Measurements from ENCODE around the gene C19orf38. TPM values are rescaled to one million over a fixed set of nuclear protein-coding genes. Genes with fewer than 3 reads are reported as not detected.

C19orf38 gene
- total RNA-seq, result 0.78 TPM

GRCh38 chr19:10848230-10848856, at the start of gene C19orf38:
Gene C19orf38 (plus strand): TSS chr19:10848415. CDS start chr19:10848509, 94 bp downstream.
- no peak for DNase-seq (ENCODE audit: low spot score)

- no peak for DNase-seq (ENCODE audit: low spot score)
Observed at GRCh38 chr19:10800488-10800887, 47.7 kb upstream of the C19orf38 start.

- no peak for DNase-seq (ENCODE audit: low spot score)
Observed at GRCh38 chr19:10802479-10802878, 45.7 kb upstream of the C19orf38 start.

GRCh38 chr19:10803252-10803651, 45.0 kb upstream of the C19orf38 start:
- no peak for DNase-seq (ENCODE audit: low spot score)

GRCh38 chr19:10805065-10805757, 43.0 kb upstream of the C19orf38 start:
- no peak for DNase-seq (ENCODE audit: low spot score)

GRCh38 chr19:10805758-10806247, 42.4 kb upstream of the C19orf38 start:
- no peak for DNase-seq (ENCODE audit: low spot score)

- DNase-seq (ENCODE audit: low spot score), result peak; percentile 79
Observed at GRCh38 chr19:10808937-10809649, 39.1 kb upstream of the C19orf38 start.

GRCh38 chr19:10809651-10810285, 38.4 kb upstream of the C19orf38 start:
- no peak for DNase-seq (ENCODE audit: low spot score)

GRCh38 chr19:10811391-10812111, 36.7 kb upstream of the C19orf38 start:
- no peak for DNase-seq (ENCODE audit: low spot score)

GRCh38 chr19:10812196-10812595, 36.0 kb upstream of the C19orf38 start:
- no peak for DNase-seq (ENCODE audit: low spot score)

GRCh38 chr19:10812902-10813404, 35.3 kb upstream of the C19orf38 start:
- peak; percentile 29 for DNase-seq (ENCODE audit: low spot score)

- no peak for DNase-seq (ENCODE audit: low spot score)
Observed at GRCh38 chr19:10815007-10815536, 33.1 kb upstream of the C19orf38 start.

GRCh38 chr19:10815969-10816644, 32.1 kb upstream of the C19orf38 start:
- DNase-seq (ENCODE audit: low spot score), result no peak

- DNase-seq (ENCODE audit: low spot score), result no peak
Observed at GRCh38 chr19:10816691-10817090, 31.5 kb upstream of the C19orf38 start.

- peak; percentile 59 for DNase-seq (ENCODE audit: low spot score)
Observed at GRCh38 chr19:10817291-10818038, 30.8 kb upstream of the C19orf38 start.

GRCh38 chr19:10818301-10819123, 29.7 kb upstream of the C19orf38 start:
- DNase-seq (ENCODE audit: low spot score), result no peak

GRCh38 chr19:10819124-10820060, 28.8 kb upstream of the C19orf38 start:
- no peak for DNase-seq (ENCODE audit: low spot score)

- no peak for DNase-seq (ENCODE audit: low spot score)
Observed at GRCh38 chr19:10820173-10820572, 28.0 kb upstream of the C19orf38 start.

All from mucosa of gallbladder (tissue), 1 donor.